Trophoblast cell (in vitro differentiated cells and primary cell): ENCODE measurements around the gene P2RY8.

ENCODE experiments used
- DNase-seq, 2 donors: peaks; one replicate each; pipeline ENCODE4 v3.0.0-alpha.2; 2016
- H2AFZ ChIP-seq: 2 replicates; pipeline ENCODE4 v1.6.1; 2013; ENCODE audit warnings: low read length, moderate library complexity, mild to moderate bottlenecking; ENCODE audit not compliant: insufficient read depth, poor library complexity
- H2AK5ac ChIP-seq: 2 replicates; pipeline ENCODE4 v1.6.1; 2013; ENCODE audit warnings: mild to moderate bottlenecking, low read length
- H2BK120ac ChIP-seq: 2 replicates; pipeline ENCODE4 v1.6.1; 2013; ENCODE audit warnings: low read length, mild to moderate bottlenecking, moderate library complexity; ENCODE audit not compliant: insufficient read depth, poor library complexity
- H2BK12ac ChIP-seq: 2 replicates; pipeline ENCODE4 v1.6.1; 2013; ENCODE audit warnings: mild to moderate bottlenecking, low read length, moderate library complexity
- H2BK5ac ChIP-seq: 2 replicates; pipeline ENCODE4 v1.6.1; 2013; ENCODE audit warnings: low read length, low read depth, moderate library complexity, mild to moderate bottlenecking; ENCODE audit not compliant: poor library complexity
- H3K14ac ChIP-seq: 2 replicates; pipeline ENCODE4 v1.6.1; 2013; ENCODE audit warnings: mild to moderate bottlenecking, low read length
- H3K18ac ChIP-seq: 2 replicates; pipeline ENCODE4 v1.6.1; 2013; ENCODE audit warnings: mild to moderate bottlenecking, low read length
- H3K23ac ChIP-seq: 2 replicates; pipeline ENCODE4 v1.6.1; 2013; ENCODE audit warnings: low read length
- H3K27ac ChIP-seq: 2 replicates; pipeline ENCODE4 v1.5.1; 2013; ENCODE audit warnings: low read depth, mild to moderate bottlenecking, inconsistent platforms, low read length, moderate library complexity
- H3K27me3 ChIP-seq: 2 replicates; pipeline ENCODE4 v1.6.1; 2013; ENCODE audit warnings: inconsistent platforms, mild to moderate bottlenecking, low read length, moderate library complexity; ENCODE audit not compliant: insufficient read depth
- H3K36me3 ChIP-seq, 2 experiments: 1 replicate in 1 of 2; 2 replicates in 1 of 2; pipeline ENCODE4 v1.6.1; 2013; ENCODE audit warnings: low read length in 2 of 2, mild to moderate bottlenecking in 2 of 2, moderate library complexity in 1 of 2; ENCODE audit not compliant: insufficient read depth in 2 of 2, control insufficient read depth in 1 of 2
- H3K4ac ChIP-seq: 2 replicates; pipeline ENCODE4 v1.6.1; 2013; ENCODE audit warnings: low read depth, mild to moderate bottlenecking, low read length, moderate library complexity
- H3K4me1 ChIP-seq, 2 experiments: 1 replicate in 1 of 2; 2 replicates in 1 of 2; pipeline ENCODE4 v1.6.1; 2013; ENCODE audit warnings: low read length in 2 of 2, mild to moderate bottlenecking in 2 of 2, moderate library complexity in 1 of 2; ENCODE audit not compliant: insufficient read depth in 2 of 2, control insufficient read depth in 1 of 2
- H3K4me2 ChIP-seq: 2 replicates; pipeline ENCODE4 v1.6.1; 2013; ENCODE audit warnings: inconsistent platforms, mild to moderate bottlenecking, low read length, moderate library complexity
- H3K4me3 ChIP-seq: 2 replicates; pipeline ENCODE4 v1.5.1; 2013; ENCODE audit warnings: mild to moderate bottlenecking, low read depth, low read length, inconsistent platforms
- H3K79me1 ChIP-seq: one replicate; pipeline ENCODE4 v1.6.1; 2013; ENCODE audit warnings: low read length
- H3K79me2 ChIP-seq: 2 replicates; pipeline ENCODE4 v1.6.1; 2013; ENCODE audit warnings: low read length, mild to moderate bottlenecking; ENCODE audit not compliant: control insufficient read depth, insufficient read depth, poor library complexity
- H3K9ac ChIP-seq: 2 replicates; pipeline ENCODE4 v1.6.1; 2013; ENCODE audit warnings: mild to moderate bottlenecking, low read length
- H3K9me3 ChIP-seq: 2 replicates; pipeline ENCODE4 v1.6.1; 2013; ENCODE audit warnings: low read depth, mild to moderate bottlenecking, control low read depth, inconsistent platforms, low read length; ENCODE audit not compliant: insufficient read depth
- H4K12ac ChIP-seq: 2 replicates; pipeline ENCODE4 v1.6.1; 2013; ENCODE audit warnings: low read depth, mild to moderate bottlenecking, low read length, moderate library complexity
- H4K8ac ChIP-seq: 2 replicates; pipeline ENCODE4 v1.6.1; 2013; ENCODE audit warnings: low read depth, mild to moderate bottlenecking, low read length, moderate library complexity
- H4K91ac ChIP-seq: one replicate; pipeline ENCODE4 v1.6.1; 2013; ENCODE audit warnings: low read depth, mild to moderate bottlenecking, low read length, moderate library complexity
- WGBS: extraction: QIAGEN DNeasy Blood & Tissue Kit; methylation state at CpG from one replicate; pipeline ENCODE4 v1.1.7; 2013; ENCODE audit warnings: missing lambda C conversion rate; ENCODE audit not compliant: insufficient read length, insufficient coverage; ENCODE audit errors: extremely low coverage; 5-methylcytosine and 5-hydroxymethylcytosine counted together

Gene P2RY8

DNA sequence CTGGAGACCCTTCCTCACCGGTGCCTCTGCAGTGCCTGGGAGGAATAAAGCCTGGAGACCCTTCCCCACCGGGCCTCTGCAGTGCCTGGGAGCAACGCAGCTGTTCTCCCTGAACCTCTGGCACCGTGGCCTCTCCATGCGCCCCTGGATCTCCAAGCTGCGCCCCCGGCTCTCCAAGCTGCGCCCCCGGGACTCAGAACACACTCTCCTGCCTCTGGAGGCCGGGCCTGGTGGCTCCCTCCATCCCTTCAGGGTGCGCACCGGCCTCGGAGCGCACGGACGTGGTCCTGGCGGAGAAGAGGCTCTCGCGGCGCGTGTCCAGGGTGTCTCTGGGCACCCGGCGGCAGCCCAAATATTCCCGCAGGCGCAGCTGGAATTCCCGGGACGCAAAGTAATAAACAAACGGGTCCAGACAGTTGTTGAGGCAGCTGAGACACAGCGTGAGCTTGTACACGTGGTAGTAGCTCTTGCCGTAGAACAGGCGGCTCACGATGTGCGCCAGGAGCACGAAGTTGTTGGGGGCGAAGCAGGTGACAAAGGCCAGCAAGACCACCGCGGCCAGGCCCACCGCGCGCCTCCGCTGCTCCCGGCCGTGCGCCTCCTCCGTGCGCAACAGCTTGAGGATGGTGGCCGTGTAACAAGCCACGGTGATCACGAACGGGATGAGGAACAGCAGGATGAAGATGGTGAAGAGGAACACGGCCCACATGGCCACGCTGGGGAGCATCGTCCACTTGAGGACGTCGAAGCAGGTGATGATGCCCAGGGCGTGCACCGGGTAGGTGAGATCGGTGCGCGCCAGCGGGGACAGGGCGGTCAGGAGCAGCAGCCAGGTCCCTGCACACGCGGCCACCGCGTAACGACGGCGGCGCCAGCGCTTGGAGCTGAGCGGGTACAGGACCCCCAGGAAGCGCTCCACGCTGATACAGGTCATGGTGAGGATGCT, 71.4 kb downstream of the P2RY8 start:
- Histone ChIP-seq H3K4me3 (peak overlapping the region; percentile 8), H2BK120ac (no peak overlapping the region), H3K27ac (no peak overlapping the region), H3K23ac (no peak overlapping the region), H2BK5ac (no peak overlapping the region), H4K91ac (no peak overlapping the region), H4K12ac (no peak overlapping the region), H3K36me3 (no peaks in the 10 kb centered on the region), H3K27me3 (no peaks in the 10 kb centered on the region), H3K79me1 (no peaks in the 10 kb centered on the region), H2AK5ac (no peak overlapping the region), H3K4me2 (no peak overlapping the region), H3K4me1 (no peaks in the 10 kb centered on the region), H3K18ac (no peak overlapping the region), H3K79me2 (no peaks in the 10 kb centered on the region), H2BK12ac (no peak overlapping the region), H3K4ac (no peak overlapping the region), H4K8ac (no peak overlapping the region), H3K9me3 (no peaks in the 10 kb centered on the region), H2AFZ (no peak overlapping the region), H3K9ac (no peak overlapping the region), H3K14ac (no peak overlapping the region)
- no peak for DNase-seq
- WGBS, result no CpG with 5 or more reads among the region's 75 CpGs

DNA sequence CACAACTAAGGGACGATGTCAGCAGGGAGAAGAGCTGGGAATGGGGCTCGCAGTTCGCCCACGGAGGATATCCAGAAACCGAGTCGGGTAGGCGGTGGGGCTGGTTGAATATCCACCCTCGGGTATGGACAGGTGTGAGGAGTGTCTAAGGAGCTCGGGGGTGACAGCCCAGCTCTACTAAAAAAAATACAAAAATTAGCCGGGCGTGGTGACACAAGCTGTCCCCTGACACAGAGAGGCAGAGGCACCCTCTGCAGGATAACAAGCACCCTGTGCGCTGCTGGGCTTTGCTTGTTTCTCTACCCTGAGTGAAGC, 72.1 kb downstream of the P2RY8 start:
- Histone ChIP-seq H2BK120ac (no peak overlapping the region), H3K18ac (no peak overlapping the region), H2AK5ac (no peak overlapping the region), H3K4ac (no peak overlapping the region), H2BK12ac (no peak overlapping the region), H4K8ac (no peak overlapping the region), H3K4me1 (no peaks in the 10 kb centered on the region), H3K27me3 (no peaks in the 10 kb centered on the region), H3K79me1 (no peaks in the 10 kb centered on the region), H4K12ac (no peak overlapping the region), H3K14ac (no peak overlapping the region), H3K79me2 (no peaks in the 10 kb centered on the region), H3K27ac (no peak overlapping the region), H3K36me3 (no peaks in the 10 kb centered on the region), H3K9me3 (no peaks in the 10 kb centered on the region), H4K91ac (no peak overlapping the region), H2BK5ac (no peak overlapping the region), H3K23ac (no peak overlapping the region), H3K4me2 (no peak overlapping the region), H3K9ac (no peak overlapping the region), H3K4me3 (no peak overlapping the region), H2AFZ (no peak overlapping the region)
- no CpG with 5 or more reads among the region's 12 CpGs for WGBS
- DNase-seq, result no peak

DNA sequence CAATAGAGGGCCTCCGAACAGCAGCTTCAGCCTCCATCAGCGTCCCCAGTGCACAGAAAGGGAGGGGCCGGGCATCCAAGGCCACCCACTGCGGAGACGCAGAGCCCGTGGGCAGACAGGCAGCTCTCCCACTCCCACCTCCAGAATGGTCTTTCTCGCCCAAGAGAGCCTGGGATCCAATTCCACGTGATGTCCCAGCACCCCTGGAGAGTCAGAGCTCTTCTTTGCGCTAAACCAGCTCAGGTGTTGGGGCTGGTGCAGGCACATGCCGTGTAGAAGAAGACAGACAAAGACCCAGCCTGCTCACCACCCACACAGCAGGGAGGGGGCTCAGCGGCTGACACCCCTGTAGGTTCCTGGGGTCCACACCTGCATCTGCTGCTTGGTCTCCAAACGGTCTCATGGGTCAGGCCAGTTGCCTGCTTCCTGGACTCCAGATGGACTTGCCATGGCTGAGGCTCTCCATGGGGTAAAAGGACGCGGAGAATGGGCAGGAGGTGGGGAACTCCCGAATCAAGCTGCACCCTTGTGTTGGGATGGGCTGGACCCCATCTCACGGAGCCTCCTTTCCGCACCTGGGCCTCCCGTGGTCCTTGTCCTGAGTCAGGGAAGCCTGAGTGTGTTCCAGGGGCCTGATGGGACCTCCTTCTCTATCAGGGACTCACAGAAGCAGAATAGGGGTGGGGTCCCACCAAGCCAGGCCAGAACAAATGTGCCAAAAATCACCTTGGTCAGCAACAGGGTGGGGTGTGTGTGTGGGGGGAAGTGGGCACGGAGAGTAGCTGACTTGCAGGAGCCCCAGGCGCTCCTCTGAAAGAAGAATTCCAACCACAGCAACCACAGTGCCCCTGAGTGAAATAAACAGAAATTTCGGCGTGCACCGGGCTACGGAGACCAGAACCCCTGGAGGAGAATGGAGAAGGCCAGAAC, 72.7 kb downstream of the P2RY8 start:
- Histone ChIP-seq H3K27me3 (no peaks in the 10 kb centered on the region), H3K14ac (no peak overlapping the region), H3K4me2 (no peak overlapping the region), H3K4me1 (no peaks in the 10 kb centered on the region), H3K27ac (no peak overlapping the region), H3K23ac (no peak overlapping the region), H2AFZ (no peak overlapping the region), H3K79me2 (no peaks in the 10 kb centered on the region), H3K36me3 (no peaks in the 10 kb centered on the region), H3K79me1 (no peaks in the 10 kb centered on the region), H4K12ac (no peak overlapping the region), H3K18ac (no peak overlapping the region), H3K4me3 (no peak overlapping the region), H2AK5ac (no peak overlapping the region), H3K9me3 (no peaks in the 10 kb centered on the region), H3K9ac (no peak overlapping the region), H2BK120ac (no peak overlapping the region), H2BK5ac (no peak overlapping the region), H4K8ac (no peak overlapping the region), H3K4ac (no peak overlapping the region), H2BK12ac (no peak overlapping the region), H4K91ac (no peak overlapping the region)
- no CpG with 5 or more reads among the region's 24 CpGs for WGBS
- no peak for DNase-seq

DNA sequence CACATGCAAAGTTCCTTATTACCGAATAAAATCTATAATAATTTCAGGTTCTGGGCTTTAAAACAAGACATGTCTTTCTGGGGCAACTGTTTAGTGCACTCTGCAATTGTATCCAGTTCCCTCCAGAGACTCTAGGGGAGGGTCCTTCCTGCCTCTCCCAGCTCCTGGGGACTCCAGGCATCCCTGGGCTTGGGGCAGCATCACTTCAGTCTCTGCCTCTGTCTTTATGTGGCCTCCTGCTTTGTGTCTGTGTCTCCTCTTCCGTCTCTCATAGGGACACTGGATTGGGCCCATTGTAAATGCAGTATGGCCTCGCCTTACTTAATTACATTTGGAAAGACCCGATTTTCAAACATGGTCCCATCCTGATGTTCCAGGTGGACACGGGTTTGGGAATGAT, 73.4 kb downstream of the P2RY8 start:
- Histone ChIP-seq H3K4me2 (no peak overlapping the region), H4K91ac (no peak overlapping the region), H3K4ac (no peak overlapping the region), H2BK12ac (no peak overlapping the region), H4K12ac (no peak overlapping the region), H3K23ac (no peak overlapping the region), H4K8ac (no peak overlapping the region), H3K79me1 (no peaks in the 10 kb centered on the region), H3K4me1 (no peaks in the 10 kb centered on the region), H3K9ac (no peak overlapping the region), H3K18ac (no peak overlapping the region), H2AFZ (no peak overlapping the region), H3K4me3 (no peak overlapping the region), H2BK5ac (no peak overlapping the region), H3K9me3 (no peaks in the 10 kb centered on the region), H3K27me3 (no peaks in the 10 kb centered on the region), H3K27ac (no peak overlapping the region), H3K79me2 (no peaks in the 10 kb centered on the region), H2BK120ac (no peak overlapping the region), H3K14ac (no peak overlapping the region), H3K36me3 (no peaks in the 10 kb centered on the region), H2AK5ac (no peak overlapping the region)
- no CpG with 5 or more reads among the region's 5 CpGs for WGBS
- no peak for DNase-seq
